OCI-LY7 (cell line): ENCODE data around the gene HES1.

ENCODE experiments used
- CTCF ChIP-seq: fragments of 200-600 bp; sonication (generic); conservative IDR thresholded peaks from 2 replicates; pipeline ENCODE4 v1.5.1; 2014; ENCODE audit warnings: mild to moderate bottlenecking, antibody characterized with exemption, low read length, moderate library complexity, mixed read lengths
- EZH2phosphoT487 ChIP-seq: fragments of 200-600 bp; sonication (generic); IDR thresholded peaks from 2 replicates; pipeline ENCODE4 v1.6.1; 2018; ENCODE audit warnings: low read depth, borderline replicate concordance, mild to moderate bottlenecking, mixed run types, antibody characterized with exemption, low read length, moderate library complexity, mixed read lengths

GRCh38 chr3:194087280-194087679 is 48.7 kb upstream of the HES1 start:
- TF ChIP-seq CTCF (no peak), EZH2phosphoT487 (no peak)
